IPS-15b (cell line): ENCODE results near the gene S100A9.
"Not testable (repeated sequence)": the region's sequence is repeated elsewhere in the genome, so short reads cannot be mapped to it uniquely, and the experiment has no call there.

Experiments used
- H3K27me3 ChIP-seq: one replicate; pipeline ENCODE4 v1.6.1; 2013; ENCODE audit warnings: low read length; ENCODE audit not compliant: control insufficient read depth, insufficient read depth
- H3K36me3 ChIP-seq: one replicate; pipeline ENCODE4 v1.6.1; 2013; ENCODE audit warnings: low read length; ENCODE audit not compliant: control insufficient read depth, insufficient read depth
- H3K4me1 ChIP-seq: one replicate; pipeline ENCODE4 v1.6.1; 2013; ENCODE audit warnings: mild to moderate bottlenecking, low read length; ENCODE audit not compliant: control insufficient read depth, insufficient read depth
- H3K4me3 ChIP-seq: one replicate; pipeline ENCODE4 v1.5.1; 2013; ENCODE audit warnings: low read depth, low read length
- H3K9ac ChIP-seq: one replicate; pipeline ENCODE4 v1.6.1; 2013; ENCODE audit warnings: low read depth, mild to moderate bottlenecking, low read length
- H3K9me3 ChIP-seq: one replicate; pipeline ENCODE4 v1.6.1; 2013; ENCODE audit warnings: mild to moderate bottlenecking, low read length; ENCODE audit not compliant: control insufficient read depth, insufficient read depth

S100A9 gene

GRCh38 chr1:153404768-153405167 is 47.1 kb downstream of the S100A9 start:
- Histone ChIP-seq H3K9me3 (no peaks in the 10 kb centered on the region), H3K27me3 (peaks cover 11% of the 10 kb centered on the region), H3K36me3 (no peaks in the 10 kb centered on the region), H3K9ac (no peak overlapping the region), H3K4me1 (no peaks in the 10 kb centered on the region), H3K4me3 (no peak overlapping the region)

GRCh38 chr1:153405825-153406599 is 48.4 kb downstream of the S100A9 start:
- H3K4me3 ChIP-seq: not testable (repeated sequence)

DNA sequence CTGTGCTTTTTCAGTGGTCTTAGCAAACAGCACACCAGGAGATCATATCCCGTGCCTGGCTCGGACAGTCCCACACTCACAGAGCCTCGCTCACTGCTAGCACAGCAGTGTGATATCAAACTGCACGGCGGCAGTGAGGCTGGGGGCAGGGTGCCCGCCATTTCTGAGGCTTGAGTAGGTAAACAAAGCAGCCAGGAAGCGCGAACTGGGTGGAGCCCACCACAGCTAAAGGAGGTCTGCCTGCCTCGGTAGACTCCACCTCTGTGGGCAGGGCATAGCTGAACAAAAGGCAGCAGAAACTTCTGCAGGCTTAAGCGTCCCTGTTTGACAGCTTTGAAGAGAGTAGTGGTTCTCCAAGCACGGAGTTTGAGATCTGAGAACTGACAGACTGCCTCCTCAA is 49.6 kb downstream of the S100A9 start:
- H3K4me3 ChIP-seq, H3K9me3 ChIP-seq, H3K36me3 ChIP-seq, H3K4me1 ChIP-seq, H3K9ac ChIP-seq: not testable (repeated sequence)
- H3K27me3 ChIP-seq: peaks cover 11% of the 10 kb centered on the region

More at GRCh38 chr1:153405825-153406599, 48.4 kb downstream of the S100A9 start:
- H3K9ac ChIP-seq, H3K36me3 ChIP-seq, H3K4me1 ChIP-seq, H3K9me3 ChIP-seq: not testable (repeated sequence)
- peaks cover 11% of the 10 kb centered on the region for H3K27me3 ChIP-seq
